Left ventricle myocardium inferior (tissue), 1 donor: ENCODE data around the gene UGCG. TPM values are rescaled to one million over a fixed set of nuclear protein-coding genes. Genes with fewer than 3 reads are reported as not detected.
A peak's percentile ranks its signal among the peaks of the same experiment; 100 is the strongest.

Source experiments
- DNase-seq: peaks from one replicate; pipeline ENCODE4 v3.0.0-alpha.2; 2020
- H3K27ac ChIP-seq: fragments of 200-600 bp; replicated peaks from 2 replicates; pipeline ENCODE4 v1.8.0; 2021
- H3K27me3 ChIP-seq: fragments of 200-600 bp; 2 replicates; pipeline ENCODE4 v1.8.0; 2021; ENCODE audit warnings: low read depth
- H3K36me3 ChIP-seq: fragments of 200-600 bp; 2 replicates; pipeline ENCODE4 v1.8.0; 2021
- H3K4me1 ChIP-seq: fragments of 200-600 bp; 2 replicates; pipeline ENCODE4 v1.8.0; 2021
- H3K4me3 ChIP-seq: fragments of 200-600 bp; 2 replicates; pipeline ENCODE4 v1.8.0; 2021; ENCODE audit warnings: mild to moderate bottlenecking, moderate library complexity
- H3K9me3 ChIP-seq: fragments of 200-600 bp; replicated peaks from 2 replicates; pipeline ENCODE4 v1.8.0; 2021
- CTCF ChIP-seq: fragments of 200-600 bp; IDR thresholded peaks from 2 replicates; pipeline ENCODE4 v1.8.0; 2021; ENCODE audit warnings: antibody characterized with exemption, mild to moderate bottlenecking, borderline replicate concordance
- intact Hi-C: fragments of 100-400 bp; cut with micrococcal nuclease; formaldehyde crosslinking; loops from one replicate; pipeline ENCODE4 v1.11.0; 2022
- long read RNA-seq: library from polyadenylated mRNA; unstranded; transcript quantifications from one replicate; pipeline ENCODE4 v2.0.0, GENCODE V29; 2021
- total RNA-seq: library from RNA; stranded (reverse); fragmentation: NEBNext Ultra II Directional; extraction: Animal tissue kit (Norgen Biotek cat#: 25700); gene quantifications from one replicate; pipeline ENCODE4 v1.2.1, GENCODE V29; 2021
- donor health status: DM: no; HTN: yes; CAD: no; lungs with severe emphysema.

The UGCG gene
- 12.7 TPM for total RNA-seq
- long read RNA-seq, full-length matches to known transcripts, result 19 of 20 reads
- long read RNA-seq, partial matches to known transcripts, result 1 of 20 reads
- long read RNA-seq, other reads (novel, unspliced or antisense), result 0 of 20 reads

DNA sequence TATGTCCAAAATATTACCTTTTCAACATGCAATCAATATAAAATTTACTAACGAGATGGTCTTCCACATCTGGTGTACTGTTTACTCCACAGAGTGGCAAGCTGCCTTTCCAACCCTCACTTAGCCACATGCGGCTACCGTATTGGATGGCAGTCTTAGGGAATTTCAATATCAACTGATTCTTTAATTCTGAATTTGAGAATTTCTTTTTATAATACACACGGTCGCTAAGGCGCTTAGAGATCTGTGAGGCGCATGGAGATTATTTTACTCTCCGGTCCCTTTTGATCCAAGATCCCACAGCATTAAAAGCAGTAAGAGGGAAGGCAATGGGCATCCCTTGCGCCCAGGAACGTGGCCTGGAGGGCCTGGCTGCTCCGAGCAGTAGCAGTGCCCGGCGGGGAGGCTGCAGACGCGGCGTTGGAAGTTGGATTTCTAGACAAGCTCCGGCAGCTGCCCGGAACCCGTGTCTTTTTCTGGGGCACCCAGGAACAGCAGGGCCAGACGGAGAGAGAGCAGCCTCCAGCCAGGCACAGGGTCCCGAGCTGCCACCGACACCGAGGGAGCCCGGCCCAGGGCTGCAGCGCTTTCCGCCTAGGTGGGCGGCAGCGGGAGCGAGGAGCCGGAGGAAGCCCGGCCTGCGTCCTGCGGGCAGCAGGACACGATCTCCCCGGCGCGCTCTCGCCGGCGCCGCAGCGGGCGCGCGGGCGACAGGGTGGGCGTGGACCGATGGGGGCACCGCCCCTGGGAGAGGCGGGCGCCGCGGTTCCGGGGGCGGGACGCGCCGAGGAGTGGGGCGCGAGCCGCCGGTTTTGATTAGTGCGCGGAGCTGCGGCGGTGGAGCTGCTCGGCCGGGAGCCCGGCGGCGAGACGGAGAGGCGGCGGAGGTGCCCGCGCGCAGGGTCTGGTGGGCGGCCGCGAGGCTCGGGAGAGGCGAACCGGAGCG lies at the start of gene UGCG:
TSS of gene UGCG (plus strand) at position 819 of the 946 bp plus-strand sequence. CDS start 402 bp downstream, outside the sequence.
- peak within 1 kb of the TSS; percentile 91 for H3K4me3 ChIP-seq
- no peaks in the 10 kb centered on the region for H3K36me3 ChIP-seq
- intact Hi-C loops, result loop anchor here (10.0 kb wide), 1 partner anchor 179 kb away; no protein-coding TSS in a partner anchor

DNA sequence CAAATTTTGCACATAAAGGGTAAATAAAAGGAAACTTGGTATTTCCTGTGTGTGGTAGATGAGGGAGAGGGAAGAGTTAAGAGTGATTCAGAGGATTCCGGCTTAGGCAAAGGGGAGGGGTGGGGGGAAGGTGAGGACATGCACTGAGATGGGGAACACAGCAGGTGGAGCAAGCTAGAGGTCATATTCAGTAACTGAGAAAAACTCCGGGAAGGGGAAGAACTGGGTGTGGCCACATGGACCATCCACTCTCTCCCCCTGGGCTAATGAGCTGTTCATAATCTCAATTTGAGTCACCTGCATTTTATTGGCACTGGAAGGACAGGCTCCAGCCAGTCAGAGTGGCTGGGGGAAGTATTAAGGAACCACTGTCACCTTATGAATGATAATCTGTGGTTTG lies 45.1 kb upstream of the UGCG start:
- H3K4me3 ChIP-seq, result no peak overlapping the region
- H3K9me3 ChIP-seq, result no peaks in the 10 kb centered on the region
- H3K27ac ChIP-seq, result no peak overlapping the region
- TF ChIP-seq CTCF, result no peak
- intact Hi-C loops, result no loop called here
- H3K4me1 ChIP-seq, result peaks cover 10% of the 10 kb centered on the region
- no peak for DNase-seq
- no peaks in the 10 kb centered on the region for H3K36me3 ChIP-seq
- no peaks in the 10 kb centered on the region for H3K27me3 ChIP-seq

More for the DNA sequence above, at the start of gene UGCG:
- Histone ChIP-seq H3K27me3 (no peaks in the 10 kb centered on the region), H3K4me1 (peaks cover 52% of the 10 kb centered on the region), H3K9me3 (no peaks in the 10 kb centered on the region), H3K27ac (peak within 1 kb of the TSS; percentile 94)
- peak; percentile 90 for DNase-seq
- no peak for TF ChIP-seq CTCF

- H3K27ac ChIP-seq, result no peak overlapping the region
- no peaks in the 10 kb centered on the region for H3K9me3 ChIP-seq
- TF ChIP-seq CTCF, result no peak
- intact Hi-C loops, result no loop called here
- DNase-seq, result no peak
- peaks cover 10% of the 10 kb centered on the region for H3K4me1 ChIP-seq
- H3K4me3 ChIP-seq, result no peak overlapping the region
- H3K36me3 ChIP-seq, result no peaks in the 10 kb centered on the region
- no peaks in the 10 kb centered on the region for H3K27me3 ChIP-seq
Observed at GRCh38 chr9:111852291-111852690, 44.3 kb upstream of the UGCG start.

DNA sequence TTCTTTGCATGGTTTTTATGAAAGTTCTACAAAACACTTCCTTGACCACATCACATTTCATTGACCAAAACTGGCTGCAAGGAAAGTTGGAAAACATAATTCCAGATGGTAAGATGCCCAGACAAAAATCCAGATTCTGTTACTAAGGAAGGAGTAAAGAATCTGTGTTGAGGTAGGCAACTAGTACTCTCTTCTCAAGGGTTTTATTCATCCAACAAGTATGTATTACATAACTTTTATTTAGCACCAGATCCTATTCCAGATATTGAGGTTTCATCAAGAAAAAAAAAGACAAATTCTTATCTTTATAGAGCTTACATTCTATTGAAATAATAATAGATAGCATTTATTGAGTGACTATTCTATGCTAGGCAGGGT lies 43.2 kb upstream of the UGCG start:
- Histone ChIP-seq H3K27ac (no peak overlapping the region), H3K27me3 (no peaks in the 10 kb centered on the region), H3K9me3 (no peaks in the 10 kb centered on the region), H3K4me3 (no peak overlapping the region), H3K4me1 (peaks cover 10% of the 10 kb centered on the region), H3K36me3 (no peaks in the 10 kb centered on the region)
- no peak for TF ChIP-seq CTCF
- intact Hi-C loops, result no loop called here
- no peak for DNase-seq

GRCh38 chr9:111854799-111855198 lies 41.8 kb upstream of the UGCG start:
- Histone ChIP-seq H3K4me3 (no peak overlapping the region), H3K27ac (no peak overlapping the region), H3K36me3 (no peaks in the 10 kb centered on the region), H3K4me1 (peaks cover under 1% of the 10 kb centered on the region), H3K27me3 (no peaks in the 10 kb centered on the region), H3K9me3 (no peaks in the 10 kb centered on the region)
- DNase-seq, result no peak
- TF ChIP-seq CTCF, result no peak
- intact Hi-C loops, result no loop called here
